Bone marrow (tissue), 2 donors: Measurements from ENCODE around the gene TXNDC2.
"Not testable (repeated sequence)": the region's sequence is repeated elsewhere in the genome, so short reads cannot be mapped to it uniquely, and the experiment has no call there.

Experiments
- DNase-seq, 2 donors: peaks; one replicate each; lab custom pipeline; 2025; lab: John Stamatoyannopoulos, UW

TXNDC2 gene

GRCh38 chr18:9884532-9885140 is 1.1 kb upstream of the TXNDC2 start:
- no peak for DNase-seq

- DNase-seq: no peak
These were observed 204 bp downstream of the TXNDC2 start for GRCh38 chr18:9886005-9886348.

- DNase-seq: no peak
These were observed 2.2 kb downstream of the TXNDC2 start for GRCh38 chr18:9887992-9888391.

GRCh38 chr18:9890196-9890595 is 4.4 kb downstream of the TXNDC2 start:
- no peak for DNase-seq

- DNase-seq: no peak
These were observed 5.2 kb downstream of the TXNDC2 start for GRCh38 chr18:9890957-9891356.

- not testable (repeated sequence) for DNase-seq
These were observed 5.7 kb downstream of the TXNDC2 start for GRCh38 chr18:9891515-9891914.

GRCh38 chr18:9894454-9895068 is 8.8 kb downstream of the TXNDC2 start:
- DNase-seq: no peak

GRCh38 chr18:9897129-9897528 is 11.4 kb downstream of the TXNDC2 start:
- no peak for DNase-seq

GRCh38 chr18:9897787-9898291 is 12.1 kb downstream of the TXNDC2 start:
- DNase-seq: not testable (repeated sequence)

GRCh38 chr18:9898792-9899549 is 13.2 kb downstream of the TXNDC2 start:
- no peak for DNase-seq

GRCh38 chr18:9899550-9899930 is 13.8 kb downstream of the TXNDC2 start:
- DNase-seq: not testable (repeated sequence)

- no peak for DNase-seq
These were observed 14.9 kb downstream of the TXNDC2 start for GRCh38 chr18:9900699-9901098.

GRCh38 chr18:9901377-9901776 is 15.6 kb downstream of the TXNDC2 start:
- DNase-seq: no peak

GRCh38 chr18:9902264-9902663 is 16.5 kb downstream of the TXNDC2 start:
- not testable (repeated sequence) for DNase-seq

GRCh38 chr18:9902832-9903231 is 17.1 kb downstream of the TXNDC2 start:
- DNase-seq: no peak

- DNase-seq: no peak
These were observed 19.7 kb downstream of the TXNDC2 start for GRCh38 chr18:9905401-9905922.

GRCh38 chr18:9906481-9906880 is 20.7 kb downstream of the TXNDC2 start:
- DNase-seq: no peak

- DNase-seq: no peak
These were observed 22.1 kb downstream of the TXNDC2 start for GRCh38 chr18:9907867-9908266.

- DNase-seq: no peak
These were observed 24.3 kb downstream of the TXNDC2 start for GRCh38 chr18:9910071-9910470.

GRCh38 chr18:9910661-9911060 is 24.9 kb downstream of the TXNDC2 start:
- no peak for DNase-seq

- no peak for DNase-seq
These were observed 25.5 kb downstream of the TXNDC2 start for GRCh38 chr18:9911226-9911625.

GRCh38 chr18:9912285-9912684 is 26.5 kb downstream of the TXNDC2 start:
- not testable (repeated sequence) for DNase-seq

GRCh38 chr18:9913151-9913525 is 27.4 kb downstream of the TXNDC2 start:
- no peak for DNase-seq
